PC-9 (cell line): ENCODE data around the gene GOLPH3L.

Source experiments
- EZH2 ChIP-seq: fragments of 200-600 bp; sonication (generic); IDR thresholded peaks from 2 replicates; pipeline ENCODE4 v1.8.0; 2017; ENCODE audit warnings: antibody characterized with exemption, low read depth
- TF ChIP-seq, protein P1 (sequence below): fragments of 200-600 bp; sonication (generic); conservative IDR thresholded peaks from 2 replicates; pipeline ENCODE4 v1.6.1; 2017; ENCODE audit warnings: mixed run types, antibody characterized with exemption, mild to moderate bottlenecking, moderate library complexity

DNA sequence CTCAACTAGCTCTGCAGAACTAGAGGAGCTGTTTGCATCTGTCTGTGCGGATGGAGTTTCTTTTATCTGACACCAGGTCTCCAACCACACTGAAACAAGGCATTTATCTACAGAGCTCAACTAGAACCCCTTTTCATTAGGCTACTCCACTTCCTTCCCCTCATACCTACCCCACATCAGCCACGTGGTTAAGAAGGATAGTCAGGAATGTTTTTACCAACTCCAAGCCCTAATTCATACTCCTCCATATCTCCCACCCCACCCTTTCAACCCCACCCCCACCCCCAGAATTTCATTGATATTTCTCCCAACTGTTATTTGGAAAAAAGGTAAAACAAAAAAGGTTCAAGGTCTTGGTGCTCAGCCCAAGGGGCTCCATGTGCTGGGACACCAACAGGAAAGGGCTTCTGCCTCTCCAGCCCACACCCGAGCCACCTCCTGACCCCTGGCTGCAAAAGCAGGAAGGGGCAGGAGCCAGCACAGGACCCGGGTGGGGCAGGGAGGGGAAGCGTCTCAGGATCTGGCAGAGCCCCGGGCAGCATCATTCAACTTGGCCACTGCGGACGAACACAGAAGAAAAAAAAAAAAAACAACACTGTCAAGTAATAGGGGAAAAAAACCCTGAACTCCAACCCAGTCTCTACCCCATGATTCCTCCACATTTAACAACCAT is 74.5 kb downstream of the GOLPH3L start:
- TF ChIP-seq, protein P1, sequence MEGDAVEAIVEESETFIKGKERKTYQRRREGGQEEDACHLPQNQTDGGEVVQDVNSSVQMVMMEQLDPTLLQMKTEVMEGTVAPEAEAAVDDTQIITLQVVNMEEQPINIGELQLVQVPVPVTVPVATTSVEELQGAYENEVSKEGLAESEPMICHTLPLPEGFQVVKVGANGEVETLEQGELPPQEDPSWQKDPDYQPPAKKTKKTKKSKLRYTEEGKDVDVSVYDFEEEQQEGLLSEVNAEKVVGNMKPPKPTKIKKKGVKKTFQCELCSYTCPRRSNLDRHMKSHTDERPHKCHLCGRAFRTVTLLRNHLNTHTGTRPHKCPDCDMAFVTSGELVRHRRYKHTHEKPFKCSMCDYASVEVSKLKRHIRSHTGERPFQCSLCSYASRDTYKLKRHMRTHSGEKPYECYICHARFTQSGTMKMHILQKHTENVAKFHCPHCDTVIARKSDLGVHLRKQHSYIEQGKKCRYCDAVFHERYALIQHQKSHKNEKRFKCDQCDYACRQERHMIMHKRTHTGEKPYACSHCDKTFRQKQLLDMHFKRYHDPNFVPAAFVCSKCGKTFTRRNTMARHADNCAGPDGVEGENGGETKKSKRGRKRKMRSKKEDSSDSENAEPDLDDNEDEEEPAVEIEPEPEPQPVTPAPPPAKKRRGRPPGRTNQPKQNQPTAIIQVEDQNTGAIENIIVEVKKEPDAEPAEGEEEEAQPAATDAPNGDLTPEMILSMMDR, result no peak
- no peak for TF ChIP-seq EZH2
